GM12878 (cell line): ENCODE measurements around the gene KCTD8. TPM values are rescaled to one million over a fixed set of nuclear protein-coding genes. Genes with fewer than 3 reads are reported as not detected.

Experiments used
- ATAC-seq: fragments of 200-7000 bp; cut with Tn5 transposase; 3 replicates; pipeline ENCODE4 v1.9.1; 2020; ENCODE audit warnings: mild to moderate bottlenecking, moderate library complexity
- BruUV-seq: library from RNA; stranded (reverse); fragments of 400-500 nt; replicated peaks from 2 replicates; lab custom pipeline; 2021; lab: Mats Ljungman, UMichigan
- CTCF ChIA-PET: fragments of 300-600 bp; sonication (Branson Sonifier 250); formaldehyde crosslinking; extraction: SDS; loops from one replicate; lab custom pipeline; 2021; ENCODE audit warnings: inconsistent platforms; lab: Yijun Ruan, JAX
- POLR2A ChIA-PET: fragments of 350-600 bp; formaldehyde crosslinking; extraction: SDS; loops from one replicate; lab custom pipeline; 2021; ENCODE audit warnings: inconsistent platforms; lab: Charles Lee
- RAD21 ChIA-PET: fragments of 300-600 bp; sonication (Branson Sonifier 250); formaldehyde crosslinking; loops from one replicate; lab custom pipeline; 2023; ENCODE audit warnings: antibody characterized with exemption; ENCODE audit not compliant: unreplicated experiment; lab: Charles Lee
- SMC1A ChIA-PET: fragments of 300-600 bp; sonication (Branson Sonifier 250); formaldehyde crosslinking; loops from one replicate; lab custom pipeline; 2023; ENCODE audit not compliant: unreplicated experiment, uncharacterized antibody; lab: Charles Lee
- DNase-seq: peaks from one replicate; pipeline ENCODE4 v3.0.0-alpha.2; 2011; ENCODE audit warnings: low read depth, low spot score
- FAIRE-seq: peaks from 3 replicates; lab custom pipeline; 2011; peaks lifted over from hg19 to GRCh38; lab: Jason Lieb, UNC
- H2AFZ ChIP-seq: 2 replicates; pipeline ENCODE4 v1.6.0; 2011; ENCODE audit warnings: low read depth, low read length, control low read depth; ENCODE audit not compliant: control insufficient read depth
- H3K27ac ChIP-seq: 2 replicates; pipeline ENCODE4 v1.5.1; 2011; ENCODE audit warnings: control low read depth; ENCODE audit not compliant: control insufficient read depth, insufficient read depth
- H3K27me3 ChIP-seq, 2 experiments: replicated peaks in 1 of 2; 2 replicates each; pipeline versions ENCODE4 v1.6.0 to v1.6.1; 2011; ENCODE audit warnings: low read length in 1 of 2; ENCODE audit not compliant: control insufficient read depth in 2 of 2, insufficient read depth in 2 of 2
- H3K36me3 ChIP-seq, 2 experiments: 2 replicates each; pipeline ENCODE4 v1.5.1; 2011; ENCODE audit warnings: low read length in 1 of 2; ENCODE audit not compliant: control insufficient read depth in 2 of 2, insufficient read depth in 2 of 2
- H3K4me1 ChIP-seq: 2 replicates; pipeline ENCODE4 v1.6.1; 2011; ENCODE audit warnings: mild to moderate bottlenecking, low read length, moderate library complexity, mixed read lengths; ENCODE audit not compliant: control insufficient read depth, insufficient read depth
- H3K4me2 ChIP-seq: 2 replicates; pipeline ENCODE4 v1.6.0; 2011; ENCODE audit warnings: control low read depth; ENCODE audit not compliant: control insufficient read depth, insufficient read depth
- H3K4me3 ChIP-seq: fragments of 200-600 bp; sonication (generic); 2 replicates; pipeline ENCODE4 v1.5.1; 2016
- H3K79me2 ChIP-seq: 2 replicates; pipeline ENCODE4 v1.6.0; 2011; ENCODE audit warnings: low read length; ENCODE audit not compliant: control insufficient read depth, insufficient read depth
- H3K9ac ChIP-seq: 2 replicates; pipeline ENCODE4 v1.8.0; 2011; ENCODE audit warnings: low read length, control low read depth, mixed read lengths; ENCODE audit not compliant: control insufficient read depth, insufficient read depth
- H3K9me3 ChIP-seq: replicated peaks from 3 replicates; pipeline ENCODE4 v1.5.1; 2011; ENCODE audit warnings: mild to moderate bottlenecking, low read length; ENCODE audit not compliant: control insufficient read depth, insufficient read depth
- H4K20me1 ChIP-seq: 2 replicates; pipeline ENCODE4 v1.6.0; 2011; ENCODE audit not compliant: control insufficient read depth, insufficient read depth
- BACH1 ChIP-seq: fragments of 450-650 bp; IDR thresholded peaks from 2 replicates; pipeline ENCODE4 v1.6.1; 2017; ENCODE audit warnings: mild to moderate bottlenecking, borderline replicate concordance
- BCL11A ChIP-seq: IDR thresholded peaks from 2 replicates; pipeline ENCODE4 v1.6.1; 2011; ENCODE audit warnings: low read depth, low read length
- BMI1 ChIP-seq: fragments of 450-650 bp; IDR thresholded peaks from 2 replicates; pipeline ENCODE4 v1.6.1; 2016; ENCODE audit warnings: mild to moderate bottlenecking, moderate library complexity, borderline replicate concordance
- HCFC1 ChIP-seq: fragments of 150-350 bp; IDR thresholded peaks from 2 replicates; pipeline ENCODE4 v1.6.1; 2014; ENCODE audit warnings: low read length
- HDAC2 ChIP-seq: fragments of 200-600 bp; sonication (generic); IDR thresholded peaks from 2 replicates; pipeline ENCODE4 v1.6.1; 2017
- POLR2AphosphoS2 ChIP-seq: IDR thresholded peaks from 2 replicates; pipeline ENCODE4 v1.6.1; 2011; ENCODE audit warnings: low read depth, mild to moderate bottlenecking, low read length, improper control_type of control experiment, moderate library complexity
- RB1 ChIP-seq: fragments of 450-650 bp; formaldehyde crosslinking; IDR thresholded peaks from 2 replicates; pipeline ENCODE4 v1.6.1; 2017; ENCODE audit warnings: mild to moderate bottlenecking, borderline replicate concordance
- SIX5 ChIP-seq: IDR thresholded peaks from 2 replicates; pipeline ENCODE4 v1.6.1; 2011; ENCODE audit warnings: mild to moderate bottlenecking, low read depth, low read length, moderate library complexity; ENCODE audit not compliant: severe bottlenecking
- SRF ChIP-seq, 2 experiments: IDR thresholded peaks; 2 replicates each; pipeline ENCODE4 v1.6.1; 2011; ENCODE audit warnings: low read depth in 2 of 2, low read length in 2 of 2, mild to moderate bottlenecking in 1 of 2, moderate library complexity in 1 of 2
- ZNF217 ChIP-seq: fragments of 450-650 bp; IDR thresholded peaks from 2 replicates; pipeline ENCODE4 v1.6.1; 2017; ENCODE audit warnings: antibody characterized with exemption, mild to moderate bottlenecking
- WGBS: methylation state at CpG from one replicate; pipeline ENCODE4 v1.1.6; 2016; ENCODE audit warnings: low lambda C conversion rate; ENCODE audit not compliant: insufficient replicate concordance, insufficient coverage; ENCODE audit errors: missing lambda C conversion rate; 5-methylcytosine and 5-hydroxymethylcytosine counted together
- in situ Hi-C: fragments of 300-500 bp; cut with MboI; formaldehyde crosslinking; loops from 9 replicates; pipeline ENCODE4 v1.14.3; 2018; ENCODE audit warnings: mixed read lengths
- intact Hi-C: fragments of 100-400 bp; cut with micrococcal nuclease; formaldehyde crosslinking; loops from one replicate; pipeline ENCODE4 v1.14.2; 2022; ENCODE audit not compliant: unreplicated experiment
- polyA plus RNA-seq, 11 experiments: library from polyadenylated mRNA; depleted of rRNA in 4 of 11; unstranded in 6 of 11; stranded (reverse) in 5 of 11; fragments of >200 nt; fragmentation: Nextera tagmentation in 4 of 11; fragmentation: Illumina TruSeq in 1 of 11; extraction: Ambion mirVana in 4 of 11; extraction: Trizol in 1 of 11; gene quantifications; 1 replicate in 1 of 11; 2 replicates in 10 of 11; pipeline versions ENCODE4 v1.2.1 to v1.2.3, GENCODE V29; 2011 to 2016; ENCODE audit warnings: inconsistent platforms in 2 of 11, missing spikeins in 2 of 11, low read depth in 1 of 11
- total RNA-seq, 4 experiments: library from RNA; depleted of rRNA in 3 of 4; stranded (reverse); fragments of >200 nt in 3 of 4; fragmentation: Illumina TruSeq in 1 of 4; extraction: Trizol in 1 of 4; gene quantifications; 2 replicates each; pipeline versions ENCODE4 v1.2.1 to v1.2.3, GENCODE V29; 2013 to 2021
- TF ChIP-seq, protein P1 (sequence below): fragments of 450-650 bp; formaldehyde crosslinking; IDR thresholded peaks from 2 replicates; pipeline ENCODE4 v1.4.0; 2020; ENCODE audit warnings: mild to moderate bottlenecking, moderate library complexity
- TF ChIP-seq, protein P2 (sequence below): IDR thresholded peaks from 2 replicates; pipeline ENCODE4 v1.6.1; 2011; ENCODE audit warnings: borderline replicate concordance, low read depth, mild to moderate bottlenecking, moderate library complexity, low read length; ENCODE audit not compliant: insufficient read depth, poor library complexity, severe bottlenecking

KCTD8 gene
- total and polyA plus RNA-seq, 10 of the 15 experiments (the other 5 are each of a cell fraction or from before 2014, with no cell fraction given) = 0.06 TPM; not detected in 9

DNA sequence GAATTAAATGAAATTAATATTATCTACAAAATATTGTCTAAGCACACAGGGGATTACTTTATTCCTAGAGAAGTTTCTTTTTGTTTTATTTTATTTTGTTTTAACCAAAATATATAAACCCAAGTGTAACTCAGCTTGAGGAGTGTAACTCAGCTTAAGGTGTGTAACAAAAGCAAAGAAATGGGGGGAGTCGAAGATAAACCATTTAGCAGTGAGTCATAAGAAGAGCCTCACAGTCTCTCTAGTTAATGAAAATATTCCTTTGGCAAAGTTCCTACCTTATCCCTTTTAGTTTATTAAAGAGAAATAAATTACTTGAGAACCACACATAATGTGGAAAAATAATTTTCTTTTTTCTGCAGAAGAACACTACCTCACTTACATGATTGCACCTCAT is 261.8 kb downstream of the KCTD8 start:
- H3K4me3 ChIP-seq = no peak overlapping the region
- no peak overlapping the region for H3K27ac ChIP-seq
- no TSS peak for BruUV-seq
- 32% methylated on average over 1 of the region's 1 CpG for WGBS
- intact Hi-C loops = no loop called here
- TF ChIP-seq HCFC1 (no peak), POLR2AphosphoS2 (no peak), SIX5 (no peak), BMI1 (no peak), HDAC2 (no peak), RB1 (no peak)
- H3K4me1 ChIP-seq = no peaks in the 10 kb centered on the region
- SMC1A ChIA-PET = no interaction called here
- no peak for ATAC-seq
- no peaks in the 10 kb centered on the region for H3K36me3 ChIP-seq
- H3K9ac ChIP-seq = no peak overlapping the region
- H4K20me1 ChIP-seq = no peaks in the 10 kb centered on the region
- RAD21 ChIA-PET = no interaction called here
- H3K4me2 ChIP-seq = no peak overlapping the region
- DNase-seq = no peak
- no peak for FAIRE-seq
- in situ Hi-C loops = no loop called here
- H3K27me3 ChIP-seq = no peaks in the 10 kb centered on the region
- no peak overlapping the region for H2AFZ ChIP-seq
- CTCF ChIA-PET = interaction anchor here (0.5 kb wide), 1 partner anchor 398 kb away, joined by 3 read pairs; no protein-coding TSS in a partner anchor
- POLR2A ChIA-PET = no interaction called here
- H3K79me2 ChIP-seq = no peaks in the 10 kb centered on the region
- H3K9me3 ChIP-seq = no peaks in the 10 kb centered on the region

DNA sequence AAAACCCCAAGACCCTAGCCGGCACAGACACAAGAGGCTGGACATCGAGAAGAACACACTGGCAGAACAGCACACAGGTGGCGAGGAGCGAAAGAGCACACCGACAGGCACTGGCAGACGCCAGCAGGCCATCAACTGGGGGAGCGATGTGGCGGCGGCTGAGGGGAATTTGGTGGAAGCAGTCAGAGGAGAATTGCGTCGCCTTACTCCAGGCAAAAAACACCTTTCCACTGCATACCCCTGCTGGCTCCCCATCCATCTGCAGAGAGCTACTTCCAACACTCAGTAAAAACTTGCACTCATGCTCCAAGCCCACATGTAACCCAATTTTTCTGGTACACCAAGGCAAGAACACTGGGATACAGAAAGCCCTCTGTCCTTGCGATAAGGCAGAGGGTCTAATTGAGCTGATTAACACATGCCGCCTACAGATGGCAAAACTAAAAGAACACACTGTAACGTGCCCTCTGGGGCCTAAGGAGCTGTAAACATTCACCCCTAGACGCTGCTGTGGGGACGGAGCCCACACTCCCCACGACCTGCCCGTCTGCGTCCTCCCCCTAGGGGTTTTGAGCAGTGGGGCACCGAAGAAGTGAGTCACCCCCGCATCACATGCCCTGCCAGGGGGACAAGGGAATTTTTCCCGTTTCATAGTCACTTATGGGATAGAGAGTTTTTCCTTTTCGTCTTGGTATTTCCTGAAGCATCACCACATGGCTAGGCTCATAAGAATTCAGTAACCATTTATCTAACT is 262.3 kb downstream of the KCTD8 start:
- Histone ChIP-seq H3K36me3 (no peaks in the 10 kb centered on the region), H3K9ac (no peak overlapping the region), H3K27ac (no peak overlapping the region), H3K4me2 (no peak overlapping the region), H3K27me3 (no peaks in the 10 kb centered on the region), H3K9me3 (no peaks in the 10 kb centered on the region), H2AFZ (no peak overlapping the region), H4K20me1 (no peaks in the 10 kb centered on the region), H3K79me2 (no peaks in the 10 kb centered on the region), H3K4me3 (no peak overlapping the region), H3K4me1 (no peaks in the 10 kb centered on the region)
- ChIA-PET RAD21 (no interaction called here), CTCF (interaction anchor here (0.5 kb wide), 1 partner anchor 399 kb away, joined by 3 read pairs; no protein-coding TSS in a partner anchor), SMC1A (no interaction called here), POLR2A (no interaction called here)
- intact Hi-C loops = no loop called here
- no TSS peak for BruUV-seq
- WGBS = 45% methylated on average over 23 of the region's 23 CpGs
- in situ Hi-C loops = no loop called here
- FAIRE-seq (no peak), ATAC-seq (0 out of 3 replicates have a peak, but pooled peaks have one; percentile 34), DNase-seq (no peak)
- TF ChIP-seq BCL11A = no peak
- TF ChIP-seq, protein P1, sequence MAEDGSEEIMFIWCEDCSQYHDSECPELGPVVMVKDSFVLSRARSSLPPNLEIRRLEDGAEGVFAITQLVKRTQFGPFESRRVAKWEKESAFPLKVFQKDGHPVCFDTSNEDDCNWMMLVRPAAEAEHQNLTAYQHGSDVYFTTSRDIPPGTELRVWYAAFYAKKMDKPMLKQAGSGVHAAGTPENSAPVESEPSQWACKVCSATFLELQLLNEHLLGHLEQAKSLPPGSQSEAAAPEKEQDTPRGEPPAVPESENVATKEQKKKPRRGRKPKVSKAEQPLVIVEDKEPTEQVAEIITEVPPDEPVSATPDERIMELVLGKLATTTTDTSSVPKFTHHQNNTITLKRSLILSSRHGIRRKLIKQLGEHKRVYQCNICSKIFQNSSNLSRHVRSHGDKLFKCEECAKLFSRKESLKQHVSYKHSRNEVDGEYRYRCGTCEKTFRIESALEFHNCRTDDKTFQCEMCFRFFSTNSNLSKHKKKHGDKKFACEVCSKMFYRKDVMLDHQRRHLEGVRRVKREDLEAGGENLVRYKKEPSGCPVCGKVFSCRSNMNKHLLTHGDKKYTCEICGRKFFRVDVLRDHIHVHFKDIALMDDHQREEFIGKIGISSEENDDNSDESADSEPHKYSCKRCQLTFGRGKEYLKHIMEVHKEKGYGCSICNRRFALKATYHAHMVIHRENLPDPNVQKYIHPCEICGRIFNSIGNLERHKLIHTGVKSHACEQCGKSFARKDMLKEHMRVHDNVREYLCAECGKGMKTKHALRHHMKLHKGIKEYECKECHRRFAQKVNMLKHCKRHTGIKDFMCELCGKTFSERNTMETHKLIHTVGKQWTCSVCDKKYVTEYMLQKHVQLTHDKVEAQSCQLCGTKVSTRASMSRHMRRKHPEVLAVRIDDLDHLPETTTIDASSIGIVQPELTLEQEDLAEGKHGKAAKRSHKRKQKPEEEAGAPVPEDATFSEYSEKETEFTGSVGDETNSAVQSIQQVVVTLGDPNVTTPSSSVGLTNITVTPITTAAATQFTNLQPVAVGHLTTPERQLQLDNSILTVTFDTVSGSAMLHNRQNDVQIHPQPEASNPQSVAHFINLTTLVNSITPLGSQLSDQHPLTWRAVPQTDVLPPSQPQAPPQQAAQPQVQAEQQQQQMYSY = no peak
- TF ChIP-seq, protein P2, sequence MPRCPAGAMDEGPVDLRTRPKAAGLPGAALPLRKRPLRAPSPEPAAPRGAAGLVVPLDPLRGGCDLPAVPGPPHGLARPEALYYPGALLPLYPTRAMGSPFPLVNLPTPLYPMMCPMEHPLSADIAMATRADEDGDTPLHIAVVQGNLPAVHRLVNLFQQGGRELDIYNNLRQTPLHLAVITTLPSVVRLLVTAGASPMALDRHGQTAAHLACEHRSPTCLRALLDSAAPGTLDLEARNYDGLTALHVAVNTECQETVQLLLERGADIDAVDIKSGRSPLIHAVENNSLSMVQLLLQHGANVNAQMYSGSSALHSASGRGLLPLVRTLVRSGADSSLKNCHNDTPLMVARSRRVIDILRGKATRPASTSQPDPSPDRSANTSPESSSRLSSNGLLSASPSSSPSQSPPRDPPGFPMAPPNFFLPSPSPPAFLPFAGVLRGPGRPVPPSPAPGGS = no peak
- TF ChIP-seq SRF (IDR thresholded peaks at IDR 0.05; ENCODE audit: low read depth in 2 of 2, low read length in 2 of 2) = no peak
- TF ChIP-seq BACH1 = no peak
- no peak for TF ChIP-seq ZNF217
